BLaER1 treated with 17β-estradiol and CSF1 and Interleukin-3, amounts not matched to agents 10 nM and 100 nM (cell line): ENCODE results near the gene C12orf60.

Experiments used
- H3K27ac ChIP-seq, 11 experiments: shearing (Covaris generic); formaldehyde crosslinking; 2 replicates each; pipeline ENCODE4 v1.8.1; 2022
- H3K27me3 ChIP-seq, 11 experiments: shearing (Covaris generic); formaldehyde crosslinking; 2 replicates each; pipeline ENCODE4 v1.8.1; 2022
- H3K36me3 ChIP-seq, 11 experiments: shearing (Covaris generic); formaldehyde crosslinking; 2 replicates each; pipeline ENCODE4 v1.8.1; 2022
- H3K4me1 ChIP-seq, 10 experiments: shearing (Covaris generic); formaldehyde crosslinking; 2 replicates each; pipeline ENCODE4 v1.8.1; 2022
- H3K4me2 ChIP-seq, 11 experiments: shearing (Covaris generic); formaldehyde crosslinking; 2 replicates each; pipeline ENCODE4 v1.8.1; 2022
- H3K4me3 ChIP-seq, 10 experiments: shearing (Covaris generic); formaldehyde crosslinking; 2 replicates each; pipeline ENCODE4 v1.8.1; 2022
- H3K9ac ChIP-seq, 11 experiments: shearing (Covaris generic); formaldehyde crosslinking; 2 replicates each; pipeline ENCODE4 v1.8.1; 2022
- H3K9me3 ChIP-seq, 11 experiments: shearing (Covaris generic); formaldehyde crosslinking; replicated peaks in 1 of 11; 2 replicates each; pipeline ENCODE4 v1.8.1; 2022
- H4K20me1 ChIP-seq, 11 experiments: shearing (Covaris generic); formaldehyde crosslinking; 2 replicates each; pipeline ENCODE4 v1.8.1; 2022
- Cebpa-rat ChIP-seq, 11 experiments: shearing (Covaris generic); IDR thresholded peaks; 2 replicates each; pipeline ENCODE4 v1.8.1; 2022

The C12orf60 gene

GRCh38 chr12:14768823-14769405, 34.6 kb upstream of the C12orf60 start:
- peaks cover 0 to 51% (median 0%) of the 10 kb centered on the region in 11 experiments; a peak in 7 of 22 replicates for H4K20me1 ChIP-seq
- H3K4me1 ChIP-seq = peaks cover 19 to 34% (median 27%) of the 10 kb centered on the region in 10 experiments
- H3K27ac ChIP-seq = peak overlapping the region in 6 of 11 experiments; percentile 85 to 97 (median 91); a peak in 11 of 22 replicates
- H3K36me3 ChIP-seq = peaks cover 15 to 46% (median 31%) of the 10 kb centered on the region in 11 experiments; a peak in 20 of 22 replicates
- H3K9me3 ChIP-seq = peaks cover 27 to 43% (median 34%) of the 10 kb centered on the region in 11 experiments
- H3K27me3 ChIP-seq = peaks cover 6 to 16% (median 12%) of the 10 kb centered on the region in 11 experiments
- H3K9ac ChIP-seq = peak overlapping the region in 10 of 11 experiments; percentile 86 to 96 (median 88); a peak in 19 of 22 replicates
- H3K4me3 ChIP-seq = peak overlapping the region; percentile 72 to 84 (median 80)
- TF ChIP-seq Cebpa-rat (IDR thresholded peaks at IDR 0.05) = no peak
- H3K4me2 ChIP-seq = peak overlapping the region; percentile 68 to 96 (median 90)

GRCh38 chr12:14769466-14769968, 34.0 kb upstream of the C12orf60 start:
- peak overlapping the region; percentile 68 to 96 (median 90) for H3K4me2 ChIP-seq
- H3K27ac ChIP-seq = peak overlapping the region; percentile 82 to 97 (median 88); a peak in 20 of 22 replicates
- peak overlapping the region; percentile 72 to 84 (median 80) for H3K4me3 ChIP-seq
- peak overlapping the region; percentile 75 to 96 (median 88) for H3K9ac ChIP-seq
- TF ChIP-seq Cebpa-rat (IDR thresholded peaks at IDR 0.05) = no peak
- peaks cover 7 to 22% (median 18%) of the 10 kb centered on the region in 11 experiments for H3K27me3 ChIP-seq
- peaks cover 14 to 40% (median 26%) of the 10 kb centered on the region in 11 experiments; a peak in 20 of 22 replicates for H3K36me3 ChIP-seq
- peaks cover 29 to 43% (median 34%) of the 10 kb centered on the region in 11 experiments for H3K9me3 ChIP-seq
- peaks cover 0 to 45% (median 0%) of the 10 kb centered on the region in 11 experiments; a peak in 7 of 22 replicates for H4K20me1 ChIP-seq
- peaks cover 21 to 37% (median 29%) of the 10 kb centered on the region in 10 experiments for H3K4me1 ChIP-seq

- Histone ChIP-seq H3K9me3 (peaks cover 27 to 41% (median 33%) of the 10 kb centered on the region in 11 experiments), H3K27ac (peak overlapping the region; percentile 82 to 97 (median 88)), H3K36me3 (peaks cover 13 to 37% (median 25%) of the 10 kb centered on the region in 11 experiments; a peak in 20 of 22 replicates), H3K4me3 (peak overlapping the region; percentile 72 to 84 (median 80)), H3K4me2 (peak overlapping the region; percentile 68 to 96 (median 90)), H3K9ac (peak overlapping the region; percentile 75 to 96 (median 88)), H3K27me3 (peaks cover 7 to 27% (median 24%) of the 10 kb centered on the region in 11 experiments), H3K4me1 (peaks cover 26 to 42% (median 33%) of the 10 kb centered on the region in 10 experiments), H4K20me1 (peaks cover 0 to 42% (median 0%) of the 10 kb centered on the region in 11 experiments; a peak in 7 of 22 replicates)
- TF ChIP-seq Cebpa-rat (IDR thresholded peaks at IDR 0.05) = no peak
Measured at GRCh38 chr12:14769969-14770495, 33.4 kb upstream of the C12orf60 start.

GRCh38 chr12:14770496-14771461, 32.7 kb upstream of the C12orf60 start:
- H3K9me3 ChIP-seq = peaks cover 20 to 34% (median 25%) of the 10 kb centered on the region in 11 experiments
- peaks cover 5 to 30% (median 18%) of the 10 kb centered on the region in 11 experiments; a peak in 17 of 22 replicates for H3K36me3 ChIP-seq
- no peak for TF ChIP-seq Cebpa-rat (IDR thresholded peaks at IDR 0.05)
- peaks cover 0 to 36% (median 0%) of the 10 kb centered on the region in 11 experiments; a peak in 7 of 22 replicates for H4K20me1 ChIP-seq
- peaks cover 34 to 48% (median 38%) of the 10 kb centered on the region in 10 experiments for H3K4me1 ChIP-seq
- peaks cover 9 to 34% (median 31%) of the 10 kb centered on the region in 11 experiments for H3K27me3 ChIP-seq
- peak overlapping the region; percentile 68 to 96 (median 90) for H3K4me2 ChIP-seq
- peak overlapping the region; percentile 82 to 97 (median 88) for H3K27ac ChIP-seq
- H3K9ac ChIP-seq = peak overlapping the region; percentile 75 to 96 (median 88)
- H3K4me3 ChIP-seq = peak overlapping the region; percentile 72 to 84 (median 80)

GRCh38 chr12:14771651-14772137, 31.8 kb upstream of the C12orf60 start:
- H3K4me1 ChIP-seq = peaks cover 34 to 50% (median 43%) of the 10 kb centered on the region in 10 experiments
- H3K9me3 ChIP-seq = peaks cover 10 to 25% (median 16%) of the 10 kb centered on the region in 11 experiments; a peak in 19 of 22 replicates
- H3K4me2 ChIP-seq = peak overlapping the region; percentile 68 to 96 (median 90); a peak in 21 of 22 replicates
- peak overlapping the region in 10 of 11 experiments; percentile 35 to 97 (median 87); a peak in 16 of 22 replicates for H3K27ac ChIP-seq
- peaks cover 14 to 42% (median 40%) of the 10 kb centered on the region in 11 experiments for H3K27me3 ChIP-seq
- no peak for TF ChIP-seq Cebpa-rat (IDR thresholded peaks at IDR 0.05)
- H4K20me1 ChIP-seq = peaks cover 0 to 29% (median 0%) of the 10 kb centered on the region in 11 experiments; a peak in 7 of 22 replicates
- peak overlapping the region in 6 of 11 experiments; percentile 86 to 96 (median 87); a peak in 7 of 22 replicates for H3K9ac ChIP-seq
- H3K36me3 ChIP-seq = peaks cover 0 to 20% (median 10%) of the 10 kb centered on the region in 11 experiments; a peak in 13 of 22 replicates
- peak overlapping the region in 3 of 10 experiments; percentile 81 to 84 (median 83); a peak in 5 of 20 replicates for H3K4me3 ChIP-seq

GRCh38 chr12:14772946-14773345, 30.5 kb upstream of the C12orf60 start:
- Histone ChIP-seq H3K4me1 (peaks cover 33 to 47% (median 39%) of the 10 kb centered on the region in 10 experiments), H3K9me3 (peaks cover 7 to 13% (median 10%) of the 10 kb centered on the region in 11 experiments; a peak in 19 of 22 replicates), H3K9ac (no peak overlapping the region), H4K20me1 (peaks cover 0 to 18% (median 0%) of the 10 kb centered on the region in 11 experiments; a peak in 7 of 22 replicates), H3K27me3 (peaks cover 14 to 49% (median 43%) of the 10 kb centered on the region in 11 experiments), H3K4me3 (no peak overlapping the region), H3K36me3 (peaks cover 0 to 8% (median 0%) of the 10 kb centered on the region in 11 experiments; a peak in 4 of 22 replicates), H3K27ac (no peak overlapping the region), H3K4me2 (no peak overlapping the region)
- no peak for TF ChIP-seq Cebpa-rat (IDR thresholded peaks at IDR 0.05)

GRCh38 chr12:14773685-14774073, 29.8 kb upstream of the C12orf60 start:
- H3K27me3 ChIP-seq = peaks cover 14 to 49% (median 43%) of the 10 kb centered on the region in 11 experiments
- peak overlapping the region; percentile 78 to 96 (median 90); a peak in 21 of 22 replicates for H3K4me2 ChIP-seq
- H3K9ac ChIP-seq = peak overlapping the region in 4 of 11 experiments; percentile 2 to 76 (median 53); a peak in 4 of 22 replicates
- peaks cover 7 to 13% (median 10%) of the 10 kb centered on the region in 11 experiments; a peak in 19 of 22 replicates for H3K9me3 ChIP-seq
- peaks cover 27 to 43% (median 35%) of the 10 kb centered on the region in 10 experiments for H3K4me1 ChIP-seq
- 0 out of 22 replicates have a peak, but pooled peaks cover 0 to 4% (median 0%) of the 10 kb centered on the region in 11 experiments for H3K36me3 ChIP-seq
- peak overlapping the region in 2 of 11 experiments; percentile 64 to 67; a peak in 2 of 22 replicates for H3K27ac ChIP-seq
- H4K20me1 ChIP-seq = peaks cover 0 to 12% (median 0%) of the 10 kb centered on the region in 11 experiments; a peak in 7 of 22 replicates
- peak overlapping the region; percentile 64 to 79 (median 70) for H3K4me3 ChIP-seq
- no peak for TF ChIP-seq Cebpa-rat (IDR thresholded peaks at IDR 0.05)
